Body of pancreas (tissue), 4 donors: ENCODE data around the gene VAMP2. TPM values are rescaled to one million over a fixed set of nuclear protein-coding genes. Genes with fewer than 3 reads are reported as not detected.

ENCODE experiments used
- ATAC-seq: fragments of 150-250 bp; one replicate; pipeline ENCODE4 v1.9.1; 2016
- DNase-seq, 4 donors: peaks; one replicate each; pipeline ENCODE4 v3.0.0-alpha.2; 2019
- H3K27ac ChIP-seq, 4 donors: fragments of 200-600 bp; sonication (generic); 1 replicate in 3 of 4; 2 replicates in 1 of 4; pipeline versions ENCODE4 v1.5.1 to v1.6.1; 2016 to 2019; ENCODE audit warnings: mild to moderate bottlenecking in 1 of 4, mixed read lengths in 1 of 4, moderate library complexity in 1 of 4
- H3K27me3 ChIP-seq, 2 donors: fragments of 200-600 bp; sonication (generic); one replicate each; pipeline ENCODE4 v1.6.0; 2016; ENCODE audit warnings: mild to moderate bottlenecking in 1 of 2
- H3K36me3 ChIP-seq, 2 donors: fragments of 200-600 bp; sonication (generic); replicated peaks in 1 of 2; 2 replicates each; pipeline ENCODE4 v1.5.1; 2016; ENCODE audit warnings: low read depth in 2 of 2; ENCODE audit not compliant: insufficient read depth in 1 of 2
- H3K4me1 ChIP-seq: fragments of 200-600 bp; sonication (generic); one replicate; pipeline ENCODE4 v1.6.0; 2016
- H3K4me3 ChIP-seq, 2 donors: fragments of 200-600 bp; sonication (generic); 1 replicate in 1 of 2; 2 replicates in 1 of 2; pipeline ENCODE4 v1.5.1; 2016 to 2019
- H3K9me3 ChIP-seq, 3 donors: fragments of 200-600 bp; sonication (generic); 1 replicate in 2 of 3; 2 replicates in 1 of 3; pipeline ENCODE4 v1.5.1; 2016
- CTCF ChIP-seq, 7 experiments: fragments of 450-650 bp in 4 of 7; fragments of 200-600 bp in 3 of 7; sonication (generic) in 3 of 7; IDR thresholded peaks; one replicate each; pipeline ENCODE4 v1.5.1; 2016 to 2019; ENCODE audit warnings: antibody characterized with exemption in 7 of 7
- POLR2A ChIP-seq, 3 donors: fragments of 450-650 bp; IDR thresholded peaks; one replicate each; pipeline ENCODE4 v1.6.1; 2016; ENCODE audit warnings: antibody characterized with exemption in 3 of 3, mild to moderate bottlenecking in 2 of 3
- WGBS, 2 donors: methylation state at CpG; one replicate each; pipeline ENCODE4 v1.1.5; 2017; 5-methylcytosine and 5-hydroxymethylcytosine counted together
- intact Hi-C: fragments of 100-400 bp; cut with DNase I; formaldehyde crosslinking; loops from one replicate; pipeline ENCODE4 v1.15.1; 2023
- total RNA-seq, 2 donors: library from RNA; depleted of rRNA; stranded (reverse); fragments of >200 nt; gene quantifications; one replicate each; pipeline ENCODE4 v1.1.0, GENCODE V29; 2016

VAMP2 gene
- total RNA-seq, 2 donors from 2014 or later = 16.3 to 26.4 TPM

- H3K4me1 ChIP-seq = peaks cover 21% of the 10 kb centered on the region
Measured at GRCh38 chr17:8137645-8138373, 24.9 kb downstream of the VAMP2 start.

GRCh38 chr17:8133941-8134340 lies 28.8 kb downstream of the VAMP2 start:
- Histone ChIP-seq H3K4me3 (no peak overlapping the region), H3K27ac (no peak overlapping the region), H3K27me3 (no peaks in the 10 kb centered on the region), H3K36me3 (no peaks in the 10 kb centered on the region), H3K9me3 (no peaks in the 10 kb centered on the region), H3K4me1 (peaks cover 8% of the 10 kb centered on the region)
- TF ChIP-seq CTCF (IDR thresholded peaks at IDR 0.05) (no peak), POLR2A (IDR thresholded peaks at IDR 0.05) (no peak)
- intact Hi-C loops = no loop called here
- WGBS, 2 donors = 82 to 89% methylated on average over 4 of the region's 4 CpGs
- no peak for ATAC-seq
- DNase-seq = no peak

More at GRCh38 chr17:8137645-8138373, 24.9 kb downstream of the VAMP2 start:
- DNase-seq (peak in 1 of 4 donors; percentile 21), ATAC-seq (no peak)
- H3K4me3 ChIP-seq = no peak overlapping the region
- 30 to 32% methylated on average over 21 of the region's 21 CpGs for WGBS, 2 donors
- intact Hi-C loops = no loop called here
- no peaks in the 10 kb centered on the region for H3K27me3 ChIP-seq
- H3K36me3 ChIP-seq = peaks cover 6 to 22% of the 10 kb centered on the region in 2 donors
- TF ChIP-seq POLR2A (IDR thresholded peaks at IDR 0.05) (no peak), CTCF (IDR thresholded peaks at IDR 0.05) (no peak)
- H3K9me3 ChIP-seq = no peaks in the 10 kb centered on the region
- peak overlapping the region in 3 of 4 donors; percentile 86 to 92 (median 87) for H3K27ac ChIP-seq

GRCh38 chr17:8133399-8133798 lies 29.3 kb downstream of the VAMP2 start:
- H3K4me1 ChIP-seq = peaks cover 6% of the 10 kb centered on the region
- TF ChIP-seq POLR2A (IDR thresholded peaks at IDR 0.05) (no peak), CTCF (IDR thresholded peaks at IDR 0.05) (no peak)
- DNase-seq (no peak), ATAC-seq (no peak)
- H3K36me3 ChIP-seq = no peaks in the 10 kb centered on the region
- 57 to 71% methylated on average over 10 to 12 of the region's 12 CpGs for WGBS, 2 donors
- H3K27me3 ChIP-seq = no peaks in the 10 kb centered on the region
- intact Hi-C loops = no loop called here
- no peak overlapping the region for H3K27ac ChIP-seq
- H3K4me3 ChIP-seq = no peak overlapping the region
- no peaks in the 10 kb centered on the region for H3K9me3 ChIP-seq

- 65 to 73% methylated on average over 3 of the region's 3 CpGs for WGBS, 2 donors
- Histone ChIP-seq H3K9me3 (no peaks in the 10 kb centered on the region), H3K4me3 (no peak overlapping the region), H3K27ac (no peak overlapping the region), H3K36me3 (no peaks in the 10 kb centered on the region), H3K4me1 (peaks cover 5% of the 10 kb centered on the region), H3K27me3 (no peaks in the 10 kb centered on the region)
- DNase-seq (no peak), ATAC-seq (no peak)
- TF ChIP-seq POLR2A (IDR thresholded peaks at IDR 0.05) = no peak
- no peak for TF ChIP-seq CTCF (IDR thresholded peaks at IDR 0.05)
- intact Hi-C loops = no loop called here
Measured at GRCh38 chr17:8131844-8132441, 30.8 kb downstream of the VAMP2 start.
